Frontal cortex (tissue), 4 donors: ENCODE measurements around the gene ABCB7. TPM values are rescaled to one million over a fixed set of nuclear protein-coding genes. Genes with fewer than 3 reads are reported as not detected.
A peak's percentile ranks its signal among the peaks of the same experiment; 100 is the strongest.
"Not testable (repeated sequence)": the region's sequence is repeated elsewhere in the genome, so short reads cannot be mapped to it uniquely, and the experiment has no call there.

Source experiments
- DNase-seq, 2 donors: peaks; one replicate each; pipeline ENCODE4 v3.0.0; 2012; ENCODE audit warnings: low spot score in 2 of 2
- FAIRE-seq: peaks from 2 replicates; lab custom pipeline; 2012; peaks lifted over from hg19 to GRCh38; lab: Jason Lieb, UNC
- total RNA-seq: library from RNA; depleted of rRNA; stranded (reverse); fragments of >200 nt; gene quantifications from one replicate; pipeline ENCODE4 v1.2.3, GENCODE V29; 2014
- donor health status: control.
- donor health status: control.
- donor health status: control.

The ABCB7 gene
- total RNA-seq = 36.3 TPM

DNA sequence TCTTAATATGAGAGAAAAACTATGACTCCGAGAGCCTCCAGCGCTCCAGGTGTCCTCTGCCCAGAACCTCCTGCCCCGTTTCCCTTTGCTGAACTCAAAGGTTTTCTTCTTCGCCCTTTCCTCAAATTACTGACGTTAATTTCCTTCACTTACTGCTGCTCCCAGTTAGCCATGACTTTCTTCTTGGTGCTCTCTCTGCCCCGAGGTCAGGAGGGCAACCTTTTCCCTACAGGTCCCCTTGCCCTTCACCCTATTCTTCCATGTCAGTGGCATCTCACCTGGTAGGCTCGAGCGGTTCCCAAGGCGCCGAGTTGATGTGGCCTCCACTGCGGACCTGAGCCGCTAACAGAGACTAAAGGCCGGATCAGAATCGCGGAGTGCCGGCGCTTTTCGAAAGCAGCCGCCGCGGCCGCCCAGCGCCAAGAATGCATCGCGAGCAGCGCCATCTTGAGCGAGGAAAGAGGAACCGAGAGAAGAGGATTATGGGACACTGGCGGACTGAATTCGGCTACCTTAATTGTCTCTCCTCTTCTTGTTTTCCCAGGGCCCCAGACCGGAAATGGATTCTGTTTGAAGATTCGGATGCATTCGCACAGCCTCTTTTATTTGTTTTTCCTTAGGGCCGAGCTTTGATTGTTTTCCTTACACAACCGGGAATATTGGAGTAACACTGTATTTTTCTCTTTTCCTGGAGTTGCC is at the start of gene ABCB7:
Gene ABCB7 (minus strand): TSS at position 457 of the 699 bp plus-strand sequence. CDS start 11 bp downstream, at position 446.
- peak; percentile 19 to 28 for DNase-seq
- no peak for FAIRE-seq

DNA sequence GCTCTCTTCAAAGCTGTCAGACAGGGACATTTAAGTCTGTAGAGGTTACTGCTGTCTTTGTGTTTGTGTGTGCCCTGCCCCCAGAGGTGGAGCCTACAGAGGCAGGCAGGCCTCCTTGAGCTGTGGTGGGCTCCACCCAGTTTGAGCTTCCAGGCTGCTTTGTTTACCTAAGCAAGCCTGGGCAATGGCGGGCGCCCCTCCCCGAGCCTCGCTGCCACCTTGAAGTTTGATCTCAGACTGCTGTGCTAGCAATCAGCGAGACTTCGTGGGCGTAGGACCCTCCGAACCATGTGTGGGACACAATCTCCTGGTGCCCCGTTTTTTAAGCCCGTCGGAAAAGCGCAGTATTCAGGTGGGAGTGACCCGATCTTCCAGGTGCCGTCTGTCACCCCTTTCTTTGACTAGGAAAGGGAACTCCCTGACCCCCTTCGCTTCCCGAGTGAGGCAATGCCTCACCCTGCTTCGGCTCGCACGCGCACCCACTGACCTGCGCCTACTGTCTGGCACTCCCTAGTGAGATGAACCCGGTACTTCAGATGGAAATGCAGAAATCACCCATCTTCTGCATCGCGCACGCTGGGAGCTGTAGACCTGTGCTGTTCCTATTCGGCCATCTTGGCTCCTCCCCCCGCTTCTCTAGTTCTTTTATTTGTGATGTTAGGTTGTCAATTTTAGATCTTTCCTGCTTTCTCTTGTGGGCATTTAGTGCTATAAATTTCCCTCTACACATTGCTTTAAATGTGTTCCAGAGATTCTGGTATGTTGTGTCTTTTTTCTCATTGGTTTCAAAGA is 32.5 kb upstream of the ABCB7 start:
- not testable (repeated sequence) for FAIRE-seq, DNase-seq

- FAIRE-seq (no peak), DNase-seq (no peak)
Observed at GRCh38 chrX:75181721-75182120, 25.6 kb upstream of the ABCB7 start.

DNA sequence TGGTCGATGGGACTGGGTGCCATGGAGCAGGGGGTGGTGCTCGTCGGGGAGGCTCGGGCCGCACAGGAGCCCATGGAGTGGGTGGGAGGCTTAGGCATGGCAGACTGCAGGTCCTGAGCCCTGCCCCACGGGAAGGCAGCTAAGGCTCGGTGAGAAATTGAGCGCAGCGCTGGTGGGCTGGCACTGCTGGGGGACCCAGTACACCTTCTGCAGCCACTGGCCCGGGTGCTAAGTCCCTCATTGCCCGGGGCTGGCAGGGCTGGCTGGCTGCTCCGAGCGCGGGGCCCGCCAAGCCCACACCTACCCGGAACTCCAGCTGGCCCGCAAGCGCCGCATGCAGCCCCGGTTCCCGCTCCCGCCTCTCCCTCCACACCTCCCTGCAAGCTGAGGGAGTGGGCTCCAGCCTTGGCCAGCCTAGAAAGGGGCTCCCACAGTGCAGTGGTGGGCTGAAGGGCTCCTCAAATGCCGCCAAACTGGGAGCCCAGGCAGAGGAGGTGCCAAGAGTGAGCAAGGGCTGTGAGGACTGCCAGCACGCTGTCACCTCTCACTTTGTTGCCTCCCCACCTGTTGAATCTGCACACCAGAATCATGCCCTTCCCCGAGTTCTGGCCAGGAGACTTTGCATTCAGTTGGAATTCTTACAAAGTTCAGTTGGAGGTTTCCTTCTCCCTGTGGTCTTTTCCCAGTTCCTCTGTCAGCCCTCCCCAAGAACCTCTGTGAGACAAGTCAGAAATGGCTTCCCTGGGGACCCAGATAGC is 23.6 kb upstream of the ABCB7 start:
- not testable (repeated sequence) for FAIRE-seq, DNase-seq

- not testable (repeated sequence) for DNase-seq, FAIRE-seq
Observed at GRCh38 chrX:75172257-75172890, 16.3 kb upstream of the ABCB7 start.

DNA sequence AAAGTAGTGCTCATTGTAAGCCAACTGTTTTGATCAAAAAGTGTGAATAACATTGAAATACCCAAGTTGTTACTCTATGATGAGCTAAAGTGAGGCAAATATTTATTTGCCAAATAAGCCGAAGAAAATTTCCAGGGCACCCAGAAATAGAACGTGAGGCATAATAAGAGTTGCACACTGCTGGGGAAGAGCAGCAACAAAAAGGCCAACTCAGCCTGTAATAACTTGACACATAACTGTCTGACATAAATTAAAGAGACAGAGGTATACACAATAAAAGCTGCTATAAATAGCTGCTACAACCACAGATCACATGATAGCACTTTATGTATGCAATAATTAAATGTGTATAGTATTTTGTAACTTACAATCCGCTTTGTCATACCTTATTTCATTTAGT is 2.0 kb upstream of the ABCB7 start:
- FAIRE-seq (no peak), DNase-seq (no peak)

GRCh38 chrX:75156531-75156945 is 455 bp upstream of the ABCB7 start:
- DNase-seq (no peak), FAIRE-seq (no peak)

DNA sequence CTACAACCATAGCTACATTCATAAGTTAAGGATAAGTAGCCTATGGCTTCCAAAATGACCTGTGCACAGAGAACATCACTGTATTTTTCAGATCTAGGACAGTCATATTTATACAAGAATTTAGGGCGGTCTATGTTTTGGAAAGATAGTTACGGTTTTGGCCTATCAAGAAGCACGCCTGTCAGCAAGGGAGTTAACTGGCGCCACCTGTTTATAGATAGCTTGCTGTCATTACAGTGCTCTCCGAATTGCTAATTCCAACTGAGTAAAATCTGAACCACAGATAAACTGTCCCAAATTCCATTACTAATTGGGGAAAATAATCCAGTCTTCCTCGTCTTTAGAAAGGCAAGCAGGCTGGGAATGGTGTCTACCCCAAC is 646 bp downstream of the ABCB7 start:
- DNase-seq = no peak
- no peak for FAIRE-seq

DNA sequence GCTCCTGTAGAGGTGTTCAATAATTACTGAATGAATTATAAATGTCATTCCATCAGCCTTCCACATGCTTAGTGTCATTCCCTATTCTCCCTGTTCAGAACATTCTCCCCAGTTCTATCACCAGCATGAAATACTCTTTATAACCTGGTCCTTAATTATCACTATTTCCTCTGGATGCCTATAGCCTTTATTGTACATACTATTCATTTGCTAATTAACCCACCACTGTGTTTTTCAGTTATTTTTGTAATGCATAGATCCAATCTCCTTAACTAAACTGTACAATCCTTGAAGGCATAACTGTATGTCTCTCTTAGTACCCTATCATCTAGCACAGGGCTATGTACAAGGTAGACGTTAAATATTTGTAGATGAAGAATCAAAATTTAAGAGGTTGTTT is 1.2 kb downstream of the ABCB7 start:
- FAIRE-seq (no peak), DNase-seq (no peak)

DNA sequence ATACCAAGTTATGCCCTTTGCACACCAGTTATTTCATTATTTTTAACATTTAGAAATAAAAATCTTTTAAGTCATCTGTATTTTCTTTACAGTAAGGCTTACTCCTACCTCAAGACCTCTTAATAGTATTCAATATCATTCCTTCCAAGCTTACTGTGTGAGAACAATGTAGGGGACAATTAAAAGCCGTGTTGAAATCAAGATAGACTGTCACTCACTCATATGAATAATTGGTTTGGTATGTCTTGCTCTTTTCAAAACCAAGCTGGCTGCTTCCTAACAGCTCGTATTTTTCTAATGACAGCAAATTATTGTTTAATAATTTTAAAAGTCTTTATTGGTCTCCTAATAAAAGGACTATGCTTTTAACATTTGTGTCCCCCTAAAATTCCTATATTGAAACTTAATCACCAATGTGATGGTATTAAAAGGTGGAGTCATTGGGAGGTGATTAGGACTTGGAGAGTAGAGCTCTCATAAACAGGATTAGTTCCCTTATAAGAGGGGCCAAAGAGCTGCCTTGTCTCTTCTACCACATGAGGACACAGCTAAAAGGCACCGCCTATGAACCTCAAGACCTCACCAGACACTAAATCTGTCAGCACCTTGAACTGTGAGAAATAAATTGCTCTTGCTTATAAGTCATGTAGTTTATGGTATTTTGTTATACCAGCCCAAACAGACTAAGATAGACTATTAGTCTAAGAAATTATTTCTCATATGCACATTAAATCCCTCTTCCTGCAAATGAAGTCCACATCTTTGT is 4.1 kb downstream of the ABCB7 start:
- FAIRE-seq (no peak), DNase-seq (no peak)

GRCh38 chrX:75149654-75150053 is 6.4 kb downstream of the ABCB7 start:
- DNase-seq (no peak), FAIRE-seq (no peak)

DNA sequence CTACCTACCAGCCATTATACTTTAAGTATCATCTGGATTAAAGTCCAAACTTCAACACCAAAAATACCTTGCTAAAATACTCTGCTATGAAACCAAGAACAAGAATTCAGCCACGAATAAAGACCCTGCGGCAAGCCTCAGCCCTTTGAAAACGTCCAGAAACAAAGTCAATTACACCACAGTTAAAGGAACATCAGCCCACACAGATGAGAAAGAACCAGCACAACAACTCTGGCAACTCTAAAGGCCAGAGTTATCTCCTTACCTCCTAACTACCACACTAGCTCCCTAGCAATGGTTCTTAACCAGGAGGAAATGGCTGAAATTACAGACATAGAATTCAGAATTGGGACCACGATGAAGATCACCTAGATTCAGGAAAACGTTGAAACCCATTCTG is 23.4 kb downstream of the ABCB7 start:
- DNase-seq (no peak), FAIRE-seq (no peak)

DNA sequence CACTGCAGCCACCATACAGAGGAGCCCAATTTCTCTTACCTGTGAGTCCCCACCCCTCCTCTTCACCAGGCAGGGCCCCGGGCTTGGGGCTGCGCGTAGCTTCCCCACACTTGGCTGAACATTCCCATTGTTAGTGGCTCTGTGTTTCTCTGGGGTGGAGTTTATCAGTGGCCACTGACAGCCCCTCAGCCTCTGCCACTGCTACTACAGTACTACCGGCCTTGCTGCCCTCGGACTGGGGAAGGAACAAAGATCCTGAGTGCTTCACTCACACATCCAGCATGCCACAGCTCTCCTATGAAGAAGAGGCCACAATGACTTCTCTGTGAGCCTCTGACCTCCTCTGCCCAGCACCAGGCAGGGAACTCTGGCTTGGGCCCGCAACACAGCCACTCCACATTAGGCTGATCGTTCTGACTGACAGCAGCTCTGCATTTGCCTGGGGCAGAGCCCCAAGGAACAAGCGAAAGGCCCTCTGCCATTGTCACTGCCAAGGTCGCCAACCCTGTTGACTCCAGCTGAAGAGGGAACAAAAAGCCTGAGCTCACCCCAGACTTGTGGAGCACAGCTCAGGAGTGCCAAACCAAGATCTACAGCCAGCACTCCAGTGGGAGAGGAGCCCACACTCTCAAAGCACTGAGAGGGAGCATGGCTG is 24.0 kb downstream of the ABCB7 start:
- FAIRE-seq (no peak), DNase-seq (no peak)

DNA sequence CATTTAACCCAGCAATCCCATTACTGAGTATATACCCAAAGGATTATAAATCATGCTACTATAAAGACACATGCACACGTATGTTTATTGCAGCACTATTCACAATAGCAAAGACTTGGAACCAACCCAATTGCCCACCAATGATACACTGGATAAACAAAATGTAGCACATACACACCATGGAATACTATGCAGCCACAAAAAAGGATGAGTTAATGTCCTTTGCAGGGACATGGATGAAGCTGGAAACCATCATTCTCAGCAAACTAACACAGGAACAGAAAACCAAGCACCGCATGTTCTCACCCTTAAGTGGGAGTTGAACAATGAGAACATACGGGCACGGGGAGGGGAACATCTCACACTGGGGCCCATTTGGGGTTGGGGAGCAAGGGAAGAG is 27.0 kb downstream of the ABCB7 start:
- FAIRE-seq, DNase-seq: not testable (repeated sequence)

- FAIRE-seq = no peak
- no peak for DNase-seq
Observed at GRCh38 chrX:75118296-75118695, 37.8 kb downstream of the ABCB7 start.

GRCh38 chrX:75115707-75116413 is 40.2 kb downstream of the ABCB7 start:
- FAIRE-seq = no peak
- no peak for DNase-seq

GRCh38 chrX:75114638-75115037 is 41.4 kb downstream of the ABCB7 start:
- FAIRE-seq = no peak

DNA sequence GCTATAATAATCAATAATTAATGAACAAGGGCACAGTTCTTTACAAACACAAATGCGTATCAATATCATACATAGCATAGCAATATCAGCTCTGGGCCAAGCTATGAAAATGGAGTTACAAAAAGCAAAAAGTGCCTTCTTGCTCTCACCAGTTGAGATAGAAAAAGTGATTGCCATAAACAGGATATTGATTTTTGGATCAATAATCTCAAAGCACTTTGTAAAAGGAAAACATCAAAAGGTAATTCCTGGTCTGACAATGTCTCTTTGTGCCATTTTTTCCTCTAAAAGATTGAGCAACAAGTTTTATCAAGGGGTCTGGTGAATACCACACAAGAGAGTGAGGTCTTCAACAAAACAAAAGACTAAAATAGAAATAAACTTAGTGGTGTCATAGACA is 42.4 kb downstream of the ABCB7 start:
- no peak for DNase-seq
- no peak for FAIRE-seq

More at GRCh38 chrX:75114638-75115037, 41.4 kb downstream of the ABCB7 start:
- DNase-seq = no peak
